GM21367 (cell line): Measurements from ENCODE around the gene TRIM27.
A peak's percentile ranks its signal among the peaks of the same experiment; 100 is the strongest.
"Not testable (repeated sequence)": the region's sequence is repeated elsewhere in the genome, so short reads cannot be mapped to it uniquely, and the experiment has no call there.

ENCODE experiments used
- ATAC-seq: cut with Tn5 transposase; IDR thresholded peaks from one replicate; pipeline ENCODE4 v1.9.1; 2021; ENCODE audit not compliant: unreplicated experiment

The TRIM27 gene

GRCh38 chr6:28943557-28944411, 20.0 kb upstream of the TRIM27 start:
- ATAC-seq: no peak

DNA sequence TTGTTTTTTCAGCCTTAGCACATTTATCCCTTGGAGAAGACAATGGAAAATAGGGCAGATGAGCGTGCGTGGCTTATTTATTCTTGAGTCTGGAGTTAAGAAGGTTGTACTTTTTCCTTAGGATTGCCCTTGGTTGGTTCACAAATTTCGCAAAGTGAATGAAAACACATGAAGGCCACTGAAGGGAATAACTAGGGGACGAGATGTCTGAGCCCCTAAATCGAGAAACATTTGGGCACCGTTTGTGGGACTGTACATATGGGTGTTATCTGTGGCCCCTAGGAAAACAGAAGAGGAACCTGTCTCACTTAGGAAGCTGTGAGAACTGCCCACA, 19.4 kb upstream of the TRIM27 start:
- no peak for ATAC-seq

- no peak for ATAC-seq
These were observed 18.1 kb upstream of the TRIM27 start for GRCh38 chr6:28941684-28942448.

GRCh38 chr6:28940858-28941683, 17.3 kb upstream of the TRIM27 start:
- ATAC-seq: peak; percentile 46

GRCh38 chr6:28940294-28940857, 16.6 kb upstream of the TRIM27 start:
- ATAC-seq: peak; percentile 10

DNA sequence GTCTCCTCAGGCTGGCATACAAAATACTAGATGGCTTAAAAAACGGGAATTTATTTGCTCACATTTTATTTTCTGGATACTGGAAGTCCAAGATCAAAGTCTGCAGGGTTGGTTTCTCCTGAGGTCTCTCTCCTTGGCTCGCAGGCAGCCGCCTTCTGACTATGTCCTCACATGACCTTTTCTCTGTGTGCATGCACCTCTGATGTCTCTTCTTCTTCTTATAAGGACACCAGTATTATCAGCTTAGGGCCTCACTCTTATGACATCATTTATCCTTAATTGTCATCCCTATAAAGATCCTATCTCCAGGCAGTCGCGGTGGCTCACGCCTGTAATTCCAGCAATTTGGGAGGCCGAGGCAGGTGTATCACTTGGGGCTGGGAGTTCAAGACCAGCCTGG, 9.3 kb upstream of the TRIM27 start:
- no peak for ATAC-seq

GRCh38 chr6:28929887-28930620, 6.3 kb upstream of the TRIM27 start:
- no peak for ATAC-seq

- not testable (repeated sequence) for ATAC-seq
These were observed 5.6 kb upstream of the TRIM27 start for GRCh38 chr6:28929339-28929738.

DNA sequence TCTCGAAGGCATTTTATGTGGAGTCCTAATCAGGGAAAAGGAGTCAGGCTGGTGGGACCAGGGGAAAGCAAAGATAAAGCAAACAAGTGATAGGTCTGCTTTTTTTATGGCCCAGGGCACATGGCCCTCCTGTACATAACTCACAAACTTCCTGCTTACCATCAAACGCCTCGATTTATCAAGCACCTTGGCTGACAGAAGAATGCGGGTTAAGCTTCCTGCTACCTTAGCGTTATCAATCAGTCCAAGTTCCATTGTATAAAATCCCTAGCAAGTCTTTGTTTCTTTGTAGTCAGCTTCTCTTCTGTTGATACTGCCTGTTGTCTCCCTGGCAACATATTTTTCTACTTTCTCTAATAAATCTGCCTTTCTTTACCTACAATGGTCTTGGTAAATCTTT, 4.1 kb upstream of the TRIM27 start:
- ATAC-seq: no peak

DNA sequence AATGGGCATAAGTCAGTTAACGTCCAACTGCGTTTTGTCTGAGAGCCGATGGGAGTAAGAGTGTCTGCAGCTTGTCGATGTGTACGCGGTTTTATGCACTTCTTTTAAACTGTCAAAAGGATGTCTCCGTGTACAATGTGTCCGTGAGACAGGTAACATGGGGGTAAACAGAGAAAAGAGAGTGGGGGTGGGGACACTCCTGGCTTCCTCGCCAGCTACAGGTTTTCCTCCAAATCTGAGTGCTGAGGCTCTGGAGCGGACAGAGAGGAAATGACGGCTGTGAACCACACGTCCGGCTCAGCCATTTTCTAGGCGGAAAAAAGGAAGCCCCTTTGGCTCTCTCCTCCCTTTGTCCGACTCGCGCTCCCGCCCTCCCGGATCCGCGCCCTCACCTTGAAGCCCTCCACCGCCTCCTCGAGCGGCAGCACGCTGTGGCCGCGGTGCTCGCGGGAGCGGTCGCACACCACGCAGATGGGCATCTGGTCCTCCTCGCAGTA, 916 bp downstream of the TRIM27 start:
- peak; percentile 26 for ATAC-seq

DNA sequence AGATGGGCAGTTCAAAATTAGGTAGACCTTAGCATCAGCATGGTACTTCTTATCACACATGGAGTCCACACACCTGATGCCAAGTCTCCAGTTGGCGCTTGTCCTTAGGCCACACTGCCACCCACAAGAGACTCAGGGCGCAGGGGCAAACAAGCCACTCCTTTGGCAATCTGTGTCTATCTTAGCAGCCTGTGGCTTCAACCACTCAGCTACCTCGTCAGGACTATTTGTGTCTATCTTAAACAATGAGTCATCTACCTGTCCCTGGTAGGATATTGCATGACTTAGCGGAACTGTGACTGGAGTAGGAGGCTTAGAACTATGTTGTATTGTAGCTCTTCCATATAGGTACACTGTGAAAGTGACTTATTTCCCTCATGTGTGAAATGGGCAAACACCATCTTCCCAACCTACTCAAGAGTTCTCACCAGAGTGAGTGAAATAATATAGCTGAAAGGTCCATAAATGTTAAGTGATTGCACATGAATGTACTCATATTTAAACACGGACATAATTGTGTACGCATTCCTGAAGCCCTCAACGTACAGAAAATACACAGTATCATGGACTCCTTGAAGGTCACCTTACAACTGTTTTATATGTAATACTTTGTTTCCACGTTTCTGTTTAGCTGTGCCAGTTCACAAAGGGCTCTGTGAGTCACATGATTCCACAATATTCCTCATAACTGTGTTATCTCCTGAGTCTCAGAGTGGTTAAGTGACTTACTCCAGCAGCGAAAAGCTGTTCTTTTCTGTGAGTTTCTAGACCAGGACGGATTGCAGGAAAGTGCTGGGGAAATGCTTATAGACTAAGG, 1.6 kb downstream of the TRIM27 start:
- no peak for ATAC-seq

DNA sequence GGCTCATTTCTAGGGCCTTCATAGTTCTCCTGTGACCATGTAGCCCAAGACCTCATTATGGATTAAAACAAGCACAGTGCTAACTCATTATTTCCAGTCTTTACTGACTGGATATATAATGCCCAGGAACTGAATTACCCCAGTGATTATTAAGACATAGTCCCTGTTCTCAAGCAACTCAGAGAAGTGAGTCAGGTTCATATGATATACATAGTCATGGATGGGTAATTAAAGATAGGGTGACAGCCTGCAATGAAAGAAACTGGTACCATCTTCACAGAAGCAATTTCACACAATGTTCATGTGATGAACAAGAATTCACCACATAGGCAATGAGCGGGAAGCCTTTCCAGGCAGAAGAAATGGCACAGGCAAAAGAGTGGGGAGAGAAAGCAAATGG, 3.5 kb downstream of the TRIM27 start:
- ATAC-seq: no peak

DNA sequence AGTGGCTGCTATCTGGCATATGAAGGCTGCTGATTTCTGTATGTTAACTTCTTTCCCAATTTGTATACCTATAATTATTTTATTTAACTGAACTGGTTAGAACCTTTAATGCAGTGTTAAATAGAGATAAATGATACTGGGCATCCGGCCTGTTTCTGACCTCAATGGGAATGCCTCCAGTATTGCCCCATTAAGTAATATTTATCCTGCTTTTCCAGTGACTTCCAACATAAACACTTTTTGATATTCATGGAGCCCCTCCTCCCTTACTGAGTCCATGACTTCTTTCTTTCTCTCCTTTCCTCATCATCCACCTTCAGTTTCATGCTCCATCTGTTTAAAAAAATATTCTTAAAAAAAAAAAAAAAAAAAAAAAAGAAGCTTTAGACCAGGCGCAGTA, 8.8 kb downstream of the TRIM27 start:
- no peak for ATAC-seq

DNA sequence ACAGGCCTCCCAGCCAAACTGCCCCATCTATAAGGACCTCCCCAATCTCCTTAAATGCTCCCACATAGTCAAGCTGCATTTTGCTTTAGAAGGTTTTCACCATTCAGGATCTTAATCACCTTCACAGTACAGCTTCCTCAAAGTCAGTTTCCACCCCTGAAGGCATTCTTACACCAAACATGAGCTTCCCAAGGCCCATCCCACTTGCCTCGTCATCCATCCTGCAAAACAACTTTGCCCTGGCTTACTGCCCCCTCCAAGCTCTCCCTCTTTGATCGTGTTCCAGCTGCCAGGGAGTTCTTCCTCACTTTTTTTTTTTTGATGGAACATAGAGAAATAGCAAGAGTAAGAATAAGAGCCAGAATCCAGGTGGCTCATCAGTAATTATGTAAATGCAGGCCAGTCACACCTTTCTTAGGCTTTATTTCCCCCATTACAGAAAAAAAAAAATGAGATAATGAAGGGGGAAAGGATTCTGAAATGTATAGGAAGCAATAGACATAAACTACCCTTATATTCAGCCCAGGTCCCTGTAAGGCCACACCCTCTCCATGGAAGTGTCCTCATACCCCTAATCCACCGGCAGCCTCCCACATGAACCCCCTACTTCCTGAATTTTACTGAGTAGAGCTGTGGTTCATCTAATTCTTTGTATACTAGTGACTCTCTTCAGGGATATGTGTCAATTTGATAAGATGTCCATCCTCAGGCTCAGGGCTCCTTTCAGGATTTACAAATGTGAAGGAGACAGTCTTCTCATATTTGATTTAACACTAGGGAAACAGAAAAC, 12.7 kb downstream of the TRIM27 start:
- ATAC-seq: no peak

GRCh38 chr6:28907394-28907793, 16.4 kb downstream of the TRIM27 start:
- no peak for ATAC-seq

- ATAC-seq: no peak
These were observed 17.1 kb downstream of the TRIM27 start for GRCh38 chr6:28906669-28907068.

DNA sequence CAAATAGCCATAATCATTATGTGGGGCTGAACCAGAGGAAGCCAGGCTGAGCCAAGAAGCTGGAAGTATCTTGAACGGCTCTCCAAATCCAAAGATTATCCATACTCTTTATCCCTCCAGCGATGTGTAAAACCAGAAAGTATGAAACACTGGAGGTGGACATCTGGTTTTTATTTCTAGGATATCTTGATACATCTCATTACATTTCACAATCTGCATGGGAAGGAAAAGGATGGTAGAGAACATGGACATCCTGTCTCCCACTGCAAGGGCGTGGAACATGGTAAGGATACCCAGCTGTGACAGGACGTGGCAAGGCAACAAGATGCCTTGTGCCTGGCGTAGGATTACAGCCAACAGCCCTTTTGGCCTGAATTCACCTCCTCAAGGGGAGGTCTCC, 20.1 kb downstream of the TRIM27 start:
- ATAC-seq: no peak

DNA sequence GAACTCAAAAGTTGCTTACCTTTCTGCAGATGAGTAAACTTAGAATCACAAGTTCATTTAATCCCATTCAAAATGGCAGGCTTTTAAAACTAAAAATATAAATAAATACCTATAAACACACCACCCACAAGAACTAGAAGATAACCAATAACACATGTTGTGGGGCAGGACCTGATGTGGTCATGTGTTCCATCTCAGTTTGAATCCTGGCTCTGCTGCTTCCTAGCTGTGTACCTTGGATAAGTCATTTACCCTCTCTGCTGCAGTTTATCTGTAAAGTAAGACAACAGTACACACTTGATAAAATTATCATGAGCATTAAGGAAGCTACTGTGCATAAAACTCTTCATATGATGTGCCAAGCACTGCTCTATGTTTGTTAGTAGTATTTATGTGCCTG, 22.0 kb downstream of the TRIM27 start:
- no peak for ATAC-seq
